Neural cell (in vitro differentiated cells): ENCODE results near the gene MSI1.

ENCODE experiments used
- CTCF ChIP-seq: fragments of 450-650 bp; IDR thresholded peaks from 2 replicates; pipeline ENCODE4 v1.5.1; 2014; ENCODE audit warnings: antibody characterized with exemption, mild to moderate bottlenecking, moderate library complexity; ENCODE audit not compliant: poor library complexity, severe bottlenecking
- EP300 ChIP-seq: fragments of 450-650 bp; conservative IDR thresholded peaks from 2 replicates; pipeline ENCODE4 v1.6.1; 2014; ENCODE audit warnings: antibody characterized with exemption, mild to moderate bottlenecking, moderate library complexity; ENCODE audit not compliant: poor library complexity, severe bottlenecking
- POLR2AphosphoS5 ChIP-seq: IDR thresholded peaks from 2 replicates; pipeline ENCODE4 v1.6.1; 2012
- SMC3 ChIP-seq: fragments of 450-650 bp; conservative IDR thresholded peaks from 2 replicates; pipeline ENCODE4 v1.6.1; 2014; ENCODE audit warnings: antibody characterized with exemption, mild to moderate bottlenecking, moderate library complexity; ENCODE audit not compliant: poor library complexity

DNA sequence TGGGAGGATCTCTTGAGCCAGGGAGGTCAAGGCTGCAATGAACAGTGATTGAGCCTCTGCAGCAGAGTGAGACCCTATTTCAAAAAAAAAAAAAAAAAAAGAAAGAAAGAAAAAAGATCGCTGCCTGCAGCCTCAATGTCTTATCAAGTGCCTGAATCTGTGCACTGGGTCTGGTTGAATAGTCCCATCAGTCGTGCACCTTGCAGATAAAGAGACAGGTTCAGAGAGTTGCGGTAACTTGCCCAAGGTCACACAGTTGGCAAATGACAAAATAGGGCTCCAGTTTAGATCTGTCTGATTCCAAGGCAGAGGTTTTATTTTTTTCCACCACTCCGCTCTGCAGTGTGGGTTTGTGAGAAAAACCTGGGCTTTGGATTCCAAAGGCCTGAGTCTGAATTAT is 40.7 kb downstream of the MSI1 start:
- no peak for TF ChIP-seq CTCF
- TF ChIP-seq EP300, result no peak
- TF ChIP-seq SMC3, result no peak
- no peak for TF ChIP-seq POLR2AphosphoS5
